Measurements from ENCODE around the gene PIPOX. TPM values are rescaled to one million over a fixed set of nuclear protein-coding genes. Genes with fewer than 3 reads are reported as not detected.

Gene PIPOX
- total RNA-seq, 1 donor from 2014 or later: 1.8 TPM

GRCh38 chr17:29058391-29058790, 15.4 kb downstream of the PIPOX start:
- Mint-ChIP-seq H3K27ac (ENCODE audit: unreplicated experiment) (no peak overlapping the region), H3K9me3 (ENCODE audit: unreplicated experiment) (no peaks in the 10 kb centered on the region), H3K36me3 (ENCODE audit: low read depth, unreplicated experiment) (no peaks in the 10 kb centered on the region), H3K4me3 (ENCODE audit: unreplicated experiment) (no peak overlapping the region), H3K4me1 (ENCODE audit: low read depth, unreplicated experiment) (peaks cover 24% of the 10 kb centered on the region), H3K27me3 (ENCODE audit: low read depth, unreplicated experiment) (peaks cover 29% of the 10 kb centered on the region)
- H3K4me3 ChIP-seq (ENCODE audit: insufficient read depth, low read depth, low read length): no peak overlapping the region
- H3K27me3 ChIP-seq (ENCODE audit: insufficient read depth, low read length): peaks cover 10% of the 10 kb centered on the region
- H3K27ac ChIP-seq (ENCODE audit: low read depth, low read length): no peak overlapping the region
- peaks cover 4% of the 10 kb centered on the region for H3K4me1 ChIP-seq (ENCODE audit: insufficient read depth, low read length)
- H3K9ac ChIP-seq (ENCODE audit: low read length): no peak overlapping the region
- H2AFZ ChIP-seq (ENCODE audit: low read depth, low read length): no peak overlapping the region
- H4K20me1 ChIP-seq (ENCODE audit: insufficient read depth, low read length): no peaks in the 10 kb centered on the region
- no peak for DNase-seq (ENCODE audit: low read depth)
- FAIRE-seq: no peak
- no peak for TF ChIP-seq EZH2 (IDR thresholded peaks at IDR 0.05; ENCODE audit: insufficient read depth, low read length)
- no peak for TF ChIP-seq CTCF (IDR thresholded peaks at IDR 0.05; ENCODE audit: insufficient read depth, low read depth, low read length)
- H3K9me3 ChIP-seq (ENCODE audit: insufficient read depth, low read depth, low read length): no peaks in the 10 kb centered on the region
- no peak overlapping the region for H3K4me2 ChIP-seq (ENCODE audit: low read length)
- no peaks in the 10 kb centered on the region for H3K79me2 ChIP-seq (ENCODE audit: insufficient read depth, low read length)
- H3K36me3 ChIP-seq (ENCODE audit: insufficient read depth, low read length): no peaks in the 10 kb centered on the region

GRCh38 chr17:29059281-29059680, 16.3 kb downstream of the PIPOX start:
- Histone ChIP-seq H4K20me1 (ENCODE audit: insufficient read depth, low read length) (no peaks in the 10 kb centered on the region), H3K4me3 (ENCODE audit: insufficient read depth, low read depth, low read length) (no peak overlapping the region), H3K27ac (ENCODE audit: low read depth, low read length) (no peak overlapping the region), H3K36me3 (ENCODE audit: insufficient read depth, low read length) (no peaks in the 10 kb centered on the region), H3K27me3 (ENCODE audit: insufficient read depth, low read length) (peaks cover 10% of the 10 kb centered on the region), H2AFZ (ENCODE audit: low read depth, low read length) (no peak overlapping the region), H3K9me3 (ENCODE audit: insufficient read depth, low read depth, low read length) (no peaks in the 10 kb centered on the region), H3K4me2 (ENCODE audit: low read length) (no peak overlapping the region), H3K9ac (ENCODE audit: low read length) (no peak overlapping the region), H3K79me2 (ENCODE audit: insufficient read depth, low read length) (no peaks in the 10 kb centered on the region), H3K4me1 (ENCODE audit: insufficient read depth, low read length) (peaks cover 4% of the 10 kb centered on the region)
- peak; percentile 67 for DNase-seq (ENCODE audit: low read depth)
- TF ChIP-seq CTCF (IDR thresholded peaks at IDR 0.05; ENCODE audit: insufficient read depth, low read depth, low read length) (no peak), EZH2 (IDR thresholded peaks at IDR 0.05; ENCODE audit: insufficient read depth, low read length) (no peak)
- peaks cover 24% of the 10 kb centered on the region for H3K4me1 Mint-ChIP-seq (ENCODE audit: low read depth, unreplicated experiment)
- no peaks in the 10 kb centered on the region for H3K9me3 Mint-ChIP-seq (ENCODE audit: unreplicated experiment)
- H3K36me3 Mint-ChIP-seq (ENCODE audit: low read depth, unreplicated experiment): no peaks in the 10 kb centered on the region
- peaks cover 26% of the 10 kb centered on the region for H3K27me3 Mint-ChIP-seq (ENCODE audit: low read depth, unreplicated experiment)
- peak overlapping the region; percentile 36 for H3K27ac Mint-ChIP-seq (ENCODE audit: unreplicated experiment)
- FAIRE-seq: no peak
- H3K4me3 Mint-ChIP-seq (ENCODE audit: unreplicated experiment): no peak overlapping the region

GRCh38 chr17:29060475-29060874, 17.5 kb downstream of the PIPOX start:
- Histone ChIP-seq H3K79me2 (ENCODE audit: insufficient read depth, low read length) (no peaks in the 10 kb centered on the region), H3K9me3 (ENCODE audit: insufficient read depth, low read depth, low read length) (no peaks in the 10 kb centered on the region), H3K9ac (ENCODE audit: low read length) (no peak overlapping the region), H3K4me3 (ENCODE audit: insufficient read depth, low read depth, low read length) (no peak overlapping the region), H3K4me1 (ENCODE audit: insufficient read depth, low read length) (peaks cover 4% of the 10 kb centered on the region), H4K20me1 (ENCODE audit: insufficient read depth, low read length) (no peaks in the 10 kb centered on the region), H3K27me3 (ENCODE audit: insufficient read depth, low read length) (peaks cover 10% of the 10 kb centered on the region), H3K4me2 (ENCODE audit: low read length) (no peak overlapping the region), H3K36me3 (ENCODE audit: insufficient read depth, low read length) (no peaks in the 10 kb centered on the region), H3K27ac (ENCODE audit: low read depth, low read length) (no peak overlapping the region), H2AFZ (ENCODE audit: low read depth, low read length) (peak overlapping the region; percentile 52)
- Mint-ChIP-seq H3K27me3 (ENCODE audit: low read depth, unreplicated experiment) (peaks cover 18% of the 10 kb centered on the region), H3K27ac (ENCODE audit: unreplicated experiment) (peak overlapping the region; percentile 10), H3K9me3 (ENCODE audit: unreplicated experiment) (no peaks in the 10 kb centered on the region), H3K4me1 (ENCODE audit: low read depth, unreplicated experiment) (peaks cover 24% of the 10 kb centered on the region), H3K36me3 (ENCODE audit: low read depth, unreplicated experiment) (no peaks in the 10 kb centered on the region), H3K4me3 (ENCODE audit: unreplicated experiment) (peak overlapping the region; percentile 17)
- no peak for DNase-seq (ENCODE audit: low read depth)
- FAIRE-seq: no peak
- TF ChIP-seq EZH2 (IDR thresholded peaks at IDR 0.05; ENCODE audit: insufficient read depth, low read length): no peak
- TF ChIP-seq CTCF (IDR thresholded peaks at IDR 0.05; ENCODE audit: insufficient read depth, low read depth, low read length): no peak

Measured in astrocyte (in vitro differentiated cells and primary cell).